ENCODE results near the gene DECR2. TPM values are rescaled to one million over a fixed set of nuclear protein-coding genes. Genes with fewer than 3 reads are reported as not detected.

DECR2 gene
- total and polyA plus RNA-seq, 11 donors: 6.9 to 20.6 (median 12.2) TPM

GRCh38 chr16:450385-450784 is 48.7 kb downstream of the DECR2 start:
- intact Hi-C loops (cut with DNase I): no loop called here
- no peak for TF ChIP-seq POLR2A (IDR thresholded peaks at IDR 0.05)
- no peak for TF ChIP-seq CTCF (IDR thresholded peaks at IDR 0.05)
- Histone ChIP-seq H3K36me3 (no peaks in the 10 kb centered on the region), H3K9me3 (no peaks in the 10 kb centered on the region), H3K4me3 (no peak overlapping the region), H3K27ac (no peak overlapping the region), H3K4me1 (peaks cover 0 to 9% (median 0%) of the 10 kb centered on the region in 12 donors), H3K27me3 (no peaks in the 10 kb centered on the region)
- DNase-seq (no peak), ATAC-seq (no peak)
- WGBS, 4 donors: 88 to 91% (median 89%) methylated on average over 8 of the region's 8 CpGs

GRCh38 chr16:450785-451512 is 49.3 kb downstream of the DECR2 start:
- no peaks in the 10 kb centered on the region for H3K36me3 ChIP-seq
- H3K4me3 ChIP-seq: no peak overlapping the region
- H3K4me1 ChIP-seq: peaks cover 0 to 9% (median 0%) of the 10 kb centered on the region in 12 donors
- no peak overlapping the region for H3K27ac ChIP-seq
- H3K27me3 ChIP-seq: no peaks in the 10 kb centered on the region
- intact Hi-C loops (cut with DNase I): no loop called here
- TF ChIP-seq POLR2A (IDR thresholded peaks at IDR 0.05) (no peak), CTCF (IDR thresholded peaks at IDR 0.05) (no peak)
- WGBS, 4 donors: 80 to 89% (median 87%) methylated on average over 14 of the region's 14 CpGs
- no peak for ATAC-seq
- H3K9me3 ChIP-seq: no peaks in the 10 kb centered on the region
- DNase-seq: no peak

- TF ChIP-seq CTCF (IDR thresholded peaks at IDR 0.05) (no peak), POLR2A (IDR thresholded peaks at IDR 0.05) (no peak)
- peaks cover 0 to 26% (median 16%) of the 10 kb centered on the region in 12 donors for H3K4me1 ChIP-seq
- ATAC-seq (no peak), DNase-seq (no peak)
- H3K9me3 ChIP-seq: no peaks in the 10 kb centered on the region
- H3K4me3 ChIP-seq: no peak overlapping the region
- no peak overlapping the region for H3K27ac ChIP-seq
- no peaks in the 10 kb centered on the region for H3K27me3 ChIP-seq
- no peaks in the 10 kb centered on the region for H3K36me3 ChIP-seq
- intact Hi-C loops (cut with DNase I): no loop called here
- 94 to 97% (median 95%) methylated on average over 13 of the region's 13 CpGs for WGBS, 4 donors
These were observed 52.8 kb downstream of the DECR2 start for GRCh38 chr16:454397-454940.

- 92 to 96% (median 95%) methylated on average over 12 of the region's 12 CpGs for WGBS, 4 donors
These were observed 53.8 kb downstream of the DECR2 start for GRCh38 chr16:455453-455852.

More at GRCh38 chr16:455453-455852, 53.8 kb downstream of the DECR2 start:
- no peak overlapping the region for H3K4me3 ChIP-seq
- no peaks in the 10 kb centered on the region for H3K36me3 ChIP-seq
- no peak overlapping the region for H3K27ac ChIP-seq
- peaks cover 0 to 22% (median 16%) of the 10 kb centered on the region in 12 donors for H3K4me1 ChIP-seq
- no peak for TF ChIP-seq POLR2A (IDR thresholded peaks at IDR 0.05)
- TF ChIP-seq CTCF (IDR thresholded peaks at IDR 0.05): no peak
- DNase-seq: no peak
- no peaks in the 10 kb centered on the region for H3K27me3 ChIP-seq
- no peak for ATAC-seq
- no peaks in the 10 kb centered on the region for H3K9me3 ChIP-seq
- intact Hi-C loops (cut with DNase I): no loop called here
